D341Med (cell line): ENCODE results near the gene CHTF18.

Experiments used
- DNase-seq: peaks from one replicate; pipeline ENCODE4 v3.0.0; 2012; ENCODE audit warnings: low spot score

Gene CHTF18

GRCh38 chr16:794091-794822 lies 5.8 kb downstream of the CHTF18 start:
- DNase-seq = peak; percentile 90

- DNase-seq = no peak
These were observed 6.5 kb downstream of the CHTF18 start for GRCh38 chr16:794853-795466.

- no peak for DNase-seq
These were observed 7.3 kb downstream of the CHTF18 start for GRCh38 chr16:795580-796229.

GRCh38 chr16:796296-797119 lies 8.1 kb downstream of the CHTF18 start:
- DNase-seq = no peak

GRCh38 chr16:797120-797420 lies 8.7 kb downstream of the CHTF18 start:
- no peak for DNase-seq

- DNase-seq = no peak
These were observed 9.3 kb downstream of the CHTF18 start for GRCh38 chr16:797686-798085.

- DNase-seq = no peak
These were observed 10.2 kb downstream of the CHTF18 start for GRCh38 chr16:798666-799065.

- no peak for DNase-seq
These were observed 10.9 kb downstream of the CHTF18 start for GRCh38 chr16:799111-799947.

- no peak for DNase-seq
These were observed 11.8 kb downstream of the CHTF18 start, which contains the start of gene GNG13 for GRCh38 chr16:799948-800833. Gene GNG13, minus strand, starts transcription at chr16:800734. Its CDS starts 1,657 bp downstream, at chr16:799077.

- DNase-seq = no peak
These were observed 12.6 kb downstream of the CHTF18 start for GRCh38 chr16:800834-801511.

- DNase-seq = no peak
These were observed 13.4 kb downstream of the CHTF18 start for GRCh38 chr16:801584-802363.

GRCh38 chr16:802461-802860 lies 14.0 kb downstream of the CHTF18 start:
- no peak for DNase-seq

- no peak for DNase-seq
These were observed 14.7 kb downstream of the CHTF18 start for GRCh38 chr16:802914-803753.

GRCh38 chr16:803754-804080 lies 15.3 kb downstream of the CHTF18 start:
- DNase-seq = no peak

GRCh38 chr16:804193-805048 lies 16.0 kb downstream of the CHTF18 start:
- no peak for DNase-seq

GRCh38 chr16:805474-805873 lies 17.1 kb downstream of the CHTF18 start:
- no peak for DNase-seq

- DNase-seq = peak; percentile 91
These were observed 19.1 kb downstream of the CHTF18 start for GRCh38 chr16:807347-808084.
